ENCODE data around the gene SGK1.

GRCh38 chr6:134131530-134132139 is 186.3 kb downstream of the SGK1 start:
- TF ChIP-seq CTCF (IDR thresholded peaks at IDR 0.05): no peak
- TF ChIP-seq POLR2A (IDR thresholded peaks at IDR 0.05): no peak
